A549 (cell line): ENCODE measurements around the gene TRABD2B.

Experiments
- CTCF ChIP-seq: fragments of >200 bp; sonication (Bioruptor Twin); formaldehyde crosslinking; IDR thresholded peaks from 3 replicates; pipeline ENCODE4 v1.5.1; 2016
- EP300 ChIP-seq, 2 experiments: fragments of >200 bp; sonication (Bioruptor Twin); formaldehyde crosslinking; IDR thresholded peaks; 2 replicates in 1 of 2; 3 replicates in 1 of 2; pipeline ENCODE4 v1.6.1; 2016 to 2017
- FOSL2 ChIP-seq, 2 experiments: fragments of 450-650 bp in 1 of 2; fragments of >200 bp in 1 of 2; sonication (Bioruptor Twin) in 1 of 2; formaldehyde crosslinking; IDR thresholded peaks; 2 replicates each; pipeline versions ENCODE4 v1.5.0 to v1.6.1; 2016 to 2020; ENCODE audit warnings: mild to moderate bottlenecking in 1 of 2, moderate library complexity in 1 of 2
- KDM1A ChIP-seq: fragments of 200-600 bp; sonication (generic); IDR thresholded peaks from 2 replicates; pipeline ENCODE4 v1.6.1; 2016; ENCODE audit warnings: low read depth, mild to moderate bottlenecking
- KDM5A ChIP-seq: fragments of 200-600 bp; sonication (generic); IDR thresholded peaks from 2 replicates; pipeline ENCODE4 v1.6.1; 2016; ENCODE audit warnings: antibody characterized with exemption, mild to moderate bottlenecking
- MAX ChIP-seq: IDR thresholded peaks from 2 replicates; pipeline ENCODE4 v1.6.1; 2012
- PHF8 ChIP-seq: fragments of 200-600 bp; sonication (generic); IDR thresholded peaks from 2 replicates; pipeline ENCODE4 v1.6.1; 2016; ENCODE audit warnings: low read depth, mild to moderate bottlenecking, antibody characterized with exemption, moderate library complexity, borderline replicate concordance
- POLR2A ChIP-seq: IDR thresholded peaks from 2 replicates; pipeline ENCODE4 v1.6.1; 2012; ENCODE audit warnings: mild to moderate bottlenecking, low read length
- POLR2AphosphoS2 ChIP-seq: conservative IDR thresholded peaks from 2 replicates; pipeline ENCODE4 v1.6.1; 2012; ENCODE audit warnings: low read length, improper control_type of control experiment, inconsistent platforms
- RAD21 ChIP-seq, 2 experiments: fragments of >200 bp in 1 of 2; sonication (Bioruptor Twin) in 1 of 2; formaldehyde crosslinking in 1 of 2; IDR thresholded peaks in 1 of 2; conservative IDR thresholded peaks in 1 of 2; 2 replicates in 1 of 2; 3 replicates in 1 of 2; pipeline ENCODE4 v1.6.1; 2012 to 2018; ENCODE audit warnings: inconsistent platforms in 1 of 2
- REST ChIP-seq: fragments of 200-600 bp; sonication (generic); IDR thresholded peaks from 2 replicates; pipeline ENCODE4 v1.6.1; 2016; ENCODE audit warnings: antibody characterized with exemption, mild to moderate bottlenecking, moderate library complexity
- SMC3 ChIP-seq: fragments of >200 bp; sonication (Bioruptor Twin); formaldehyde crosslinking; IDR thresholded peaks from 3 replicates; pipeline ENCODE4 v1.6.1; 2018; ENCODE audit warnings: inconsistent platforms
- USF2 ChIP-seq: fragments of 450-650 bp; IDR thresholded peaks from 2 replicates; pipeline ENCODE4 v1.6.1; 2014; ENCODE audit warnings: antibody characterized with exemption

GRCh38 chr1:47711848-47712492, 285.2 kb downstream of the TRABD2B start:
- TF ChIP-seq KDM1A (no peak), CTCF (no peak), EP300 (IDR thresholded peaks at IDR 0.05) (no peak), POLR2AphosphoS2 (no peak), RAD21 (conservative IDR thresholded peaks at IDR 0.05 in 1 of 2, IDR thresholded peaks at IDR 0.05 in 1 of 2) (no peak), FOSL2 (IDR thresholded peaks at IDR 0.05) (no peak), FOSL2 (CRISPR knock-in tag; IDR thresholded peaks at IDR 0.05) (no peak), MAX (no peak), KDM5A (no peak), POLR2A (no peak), REST (no peak), USF2 (no peak), SMC3 (no peak), PHF8 (no peak)
